VCaP (cell line): ENCODE data around the gene TTLL11.

Experiments
- H3K27ac ChIP-seq: fragments of 450-650 bp; 2 replicates; pipeline ENCODE4 v1.5.1; 2017
- CTCF ChIP-seq: fragments of 450-650 bp; conservative IDR thresholded peaks from 2 replicates; pipeline ENCODE4 v1.5.1; 2017; ENCODE audit warnings: mild to moderate bottlenecking, moderate library complexity

TTLL11 gene

GRCh38 chr9:122085260-122085659 lies 7.8 kb downstream of the TTLL11 start:
- TF ChIP-seq CTCF: no peak
- no peak overlapping the region for H3K27ac ChIP-seq

- no peak for TF ChIP-seq CTCF
Measured at GRCh38 chr9:122084026-122084675, 9.0 kb downstream of the TTLL11 start.

GRCh38 chr9:122080986-122081385 lies 12.1 kb downstream of the TTLL11 start:
- no peak for TF ChIP-seq CTCF
- H3K27ac ChIP-seq: no peak overlapping the region

More at GRCh38 chr9:122084026-122084675, 9.0 kb downstream of the TTLL11 start:
- no peak overlapping the region for H3K27ac ChIP-seq

GRCh38 chr9:122078557-122078956 lies 14.6 kb downstream of the TTLL11 start:
- no peak for TF ChIP-seq CTCF
- H3K27ac ChIP-seq: no peak overlapping the region

- no peak for TF ChIP-seq CTCF
- H3K27ac ChIP-seq: no peak overlapping the region
Measured at GRCh38 chr9:122076773-122077172, 16.3 kb downstream of the TTLL11 start.

GRCh38 chr9:122076117-122076516 lies 17.0 kb downstream of the TTLL11 start:
- no peak overlapping the region for H3K27ac ChIP-seq
- TF ChIP-seq CTCF: no peak

GRCh38 chr9:122075135-122076030 lies 17.7 kb downstream of the TTLL11 start:
- TF ChIP-seq CTCF: no peak
- H3K27ac ChIP-seq: no peak overlapping the region
